HG03571 (cell line): ENCODE data around the gene PSMG1.
"Not testable (repeated sequence)": the region's sequence is repeated elsewhere in the genome, so short reads cannot be mapped to it uniquely, and the experiment has no call there.

ENCODE experiments used
- ATAC-seq: cut with Tn5 transposase; IDR thresholded peaks from one replicate; pipeline ENCODE4 v1.9.1; 2021; ENCODE audit not compliant: unreplicated experiment

PSMG1 gene

GRCh38 chr21:39183272-39184049 lies at the start of gene PSMG1:
Gene PSMG1, minus strand, starts transcription at chr21:39183451. Its CDS starts 66 bp downstream, at chr21:39183385.
- ATAC-seq = peak; percentile 81

GRCh38 chr21:39232861-39233291 lies 49.6 kb upstream of the PSMG1 start:
- no peak for ATAC-seq

DNA sequence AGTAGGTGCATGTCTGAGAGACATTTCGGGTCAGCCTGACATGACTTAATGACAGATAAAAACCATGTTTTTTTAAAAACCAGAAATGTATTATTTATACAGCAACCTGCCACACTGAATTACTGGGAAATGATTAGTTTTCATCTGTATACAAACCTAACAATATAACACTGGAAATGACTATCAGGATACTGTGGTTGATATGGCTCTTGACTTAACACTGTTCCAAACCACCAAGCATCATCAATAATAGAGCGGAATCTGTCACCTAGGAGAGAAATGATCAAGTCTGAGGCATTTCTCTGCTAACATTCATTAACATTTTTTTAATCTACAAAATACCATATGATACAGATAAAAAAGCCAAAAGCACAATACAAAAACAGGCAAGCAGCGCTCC lies 41.7 kb upstream of the PSMG1 start:
- ATAC-seq = no peak

- no peak for ATAC-seq
Observed at GRCh38 chr21:39221997-39222486, 38.8 kb upstream of the PSMG1 start.

- no peak for ATAC-seq
Observed at GRCh38 chr21:39221282-39221996, 38.2 kb upstream of the PSMG1 start.

- ATAC-seq = not testable (repeated sequence)
Observed at GRCh38 chr21:39220875-39221274, 37.6 kb upstream of the PSMG1 start.

- ATAC-seq = no peak
Observed at GRCh38 chr21:39220150-39220549, 36.9 kb upstream of the PSMG1 start.

DNA sequence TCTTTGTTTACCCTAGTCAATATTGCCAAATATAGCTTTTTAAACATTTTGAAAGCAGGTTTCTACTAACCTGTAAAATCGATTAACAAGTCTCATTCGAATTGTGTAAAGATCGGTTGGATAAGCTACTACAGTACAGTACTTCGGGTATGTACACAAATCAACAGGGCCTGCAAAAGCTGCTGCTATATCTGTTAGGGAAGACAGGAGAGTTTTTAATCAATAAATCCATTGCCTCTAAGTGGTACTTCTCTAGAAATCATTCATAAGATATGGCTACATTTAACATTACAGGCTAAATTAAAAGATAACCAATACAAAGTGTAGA lies 34.8 kb upstream of the PSMG1 start:
- no peak for ATAC-seq

GRCh38 chr21:39217356-39218081 lies 34.3 kb upstream of the PSMG1 start:
- ATAC-seq = no peak

GRCh38 chr21:39216290-39216689 lies 33.0 kb upstream of the PSMG1 start:
- ATAC-seq = no peak

GRCh38 chr21:39215078-39215477 lies 31.8 kb upstream of the PSMG1 start:
- ATAC-seq = no peak

- no peak for ATAC-seq
Observed at GRCh38 chr21:39209334-39209688, 26.1 kb upstream of the PSMG1 start.

GRCh38 chr21:39208624-39209333 lies 25.5 kb upstream of the PSMG1 start:
- ATAC-seq = no peak

DNA sequence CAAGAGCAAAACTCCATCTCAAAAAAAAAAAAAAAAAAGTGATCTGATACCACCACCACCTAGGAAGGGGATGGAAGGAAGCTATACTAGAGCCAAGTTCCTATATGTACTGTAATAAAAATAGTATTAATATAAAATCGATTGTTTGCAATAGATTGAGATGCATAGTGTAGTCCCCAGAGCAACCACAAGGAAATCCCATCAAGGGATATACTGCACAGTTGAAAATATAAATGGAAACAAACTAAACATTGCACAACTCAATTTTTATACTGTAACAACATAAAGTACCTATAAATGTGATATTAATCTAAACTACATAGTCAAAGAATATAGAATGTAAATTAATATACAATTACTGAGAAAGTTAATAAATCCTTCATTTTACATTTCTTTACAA lies 20.9 kb upstream of the PSMG1 start:
- no peak for ATAC-seq

DNA sequence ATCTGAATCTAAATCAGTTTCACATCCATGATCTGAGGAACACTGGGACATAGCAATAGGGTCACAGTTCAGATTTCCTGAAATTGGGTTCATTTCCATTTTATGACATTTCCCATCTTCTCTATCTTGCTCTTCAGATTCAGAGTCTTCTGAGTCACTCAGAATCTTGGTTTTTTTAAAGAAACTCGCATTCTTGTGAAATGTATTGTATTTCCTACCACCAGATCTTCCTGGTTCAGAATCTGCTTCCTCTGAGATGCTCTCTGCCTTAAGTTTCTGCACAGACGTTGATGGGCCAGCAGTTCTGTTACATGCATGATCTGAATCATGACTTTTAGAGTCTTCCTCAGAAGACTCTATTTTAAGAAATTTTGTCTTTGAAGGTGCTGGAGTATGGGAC lies 15.5 kb upstream of the PSMG1 start:
- ATAC-seq = no peak

DNA sequence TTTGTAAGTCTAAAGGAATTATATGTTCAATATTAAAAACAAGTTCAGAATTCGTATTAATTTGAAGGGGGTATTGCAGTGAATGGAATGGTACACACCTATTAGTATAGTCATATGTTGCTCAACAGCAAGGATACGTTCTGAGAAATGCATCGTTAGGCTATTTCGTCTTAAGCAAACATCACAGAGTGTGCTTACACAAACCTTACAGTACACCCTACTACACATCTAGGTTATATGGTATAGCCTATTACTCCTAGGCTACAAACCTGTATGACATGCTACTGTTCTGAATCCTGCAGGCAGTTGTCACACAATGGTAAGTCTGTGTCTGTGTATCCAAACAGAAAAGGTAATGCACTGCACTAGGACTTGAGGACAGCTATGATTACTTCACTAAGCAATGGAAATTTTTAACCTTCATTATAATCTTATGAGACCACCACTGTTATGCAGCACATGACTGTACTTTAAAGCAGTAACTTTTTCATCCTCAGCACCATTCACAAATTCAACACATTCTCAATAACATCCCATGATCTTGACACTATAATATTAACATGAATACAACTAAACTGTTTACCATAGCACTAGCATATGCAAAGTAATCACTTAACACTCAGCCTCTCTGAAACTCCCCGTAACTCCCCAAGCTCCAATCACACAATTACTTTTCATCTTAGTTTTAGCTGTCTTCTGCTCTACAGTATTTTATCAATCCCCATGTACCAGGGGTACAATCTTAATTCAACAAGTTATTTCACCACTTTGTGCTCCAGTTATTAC lies 14.4 kb upstream of the PSMG1 start:
- ATAC-seq = no peak

GRCh38 chr21:39196838-39197237 lies 13.6 kb upstream of the PSMG1 start:
- ATAC-seq = no peak

DNA sequence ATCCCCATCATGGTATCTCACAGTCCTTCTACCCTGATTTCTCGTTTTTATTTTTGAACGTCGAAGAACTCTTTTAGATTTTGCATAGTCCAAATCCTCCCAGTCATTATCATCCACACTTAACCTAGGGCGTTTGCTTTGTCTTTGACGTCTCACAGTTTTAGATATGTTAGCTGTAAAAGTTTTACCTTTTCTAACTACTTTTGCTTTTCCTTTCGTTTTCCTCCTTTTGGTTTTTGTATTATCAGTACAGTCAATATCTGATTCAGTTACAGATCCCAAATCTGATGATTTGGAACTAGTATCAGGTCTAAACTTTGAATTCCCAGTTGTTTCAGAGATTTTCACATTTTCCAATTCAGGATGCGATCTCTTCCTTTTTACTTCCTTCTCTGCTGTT lies 13.1 kb upstream of the PSMG1 start:
- ATAC-seq = no peak

DNA sequence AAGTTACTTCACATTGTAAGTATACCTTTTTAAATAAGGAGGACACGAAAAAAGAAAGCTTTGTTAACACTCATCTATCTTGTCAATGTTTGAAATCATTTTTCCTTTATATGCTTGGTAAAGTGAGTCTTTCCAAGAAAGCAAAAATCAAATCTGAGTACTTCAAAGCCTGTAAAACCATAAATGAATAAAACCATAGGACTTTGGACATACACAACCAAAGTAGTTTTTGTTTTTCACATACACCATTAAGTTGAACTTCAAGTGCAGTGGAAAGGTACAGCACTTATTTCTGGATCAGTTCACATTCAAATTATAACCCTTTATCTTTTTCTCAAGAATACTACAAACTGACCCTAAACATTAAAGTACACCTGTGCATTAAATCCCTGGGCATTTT lies 10.1 kb upstream of the PSMG1 start:
- ATAC-seq = no peak

DNA sequence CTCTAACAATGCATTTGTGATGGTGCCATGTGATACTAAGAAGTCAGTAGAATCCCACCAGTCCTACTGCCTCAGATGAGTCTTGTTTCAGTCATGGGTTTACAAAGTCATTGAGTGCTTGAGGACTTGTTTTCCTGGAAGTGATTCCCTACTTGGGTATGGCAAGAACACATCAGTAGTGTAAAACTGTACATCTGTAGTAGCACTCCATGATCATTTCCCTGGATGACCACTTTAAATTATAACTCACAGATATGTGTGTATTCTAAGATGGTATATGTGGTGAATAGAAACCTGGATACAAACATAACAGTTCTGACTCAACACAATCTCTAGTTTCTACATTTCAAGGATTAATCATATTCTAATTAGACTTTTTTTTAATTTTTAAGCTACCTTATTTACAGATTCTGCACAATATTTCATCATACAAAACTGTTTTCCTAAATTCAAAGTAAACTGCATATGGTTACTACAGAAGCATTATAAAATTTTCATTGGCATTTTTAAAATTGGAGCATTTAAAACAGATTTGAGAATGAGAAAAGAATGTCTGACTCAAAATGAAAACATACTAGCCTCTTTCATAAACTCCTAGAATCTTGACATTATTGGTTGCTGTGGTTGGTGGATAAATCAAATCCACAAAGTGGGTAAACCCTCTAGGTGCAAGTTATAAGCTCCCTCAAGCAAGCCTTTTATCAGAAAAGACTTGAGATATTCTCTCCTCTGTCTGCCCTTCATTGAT lies 6.8 kb upstream of the PSMG1 start:
- no peak for ATAC-seq
